AG08396 (cell line): ENCODE results near the gene RIMOC1.
"Not testable (repeated sequence)": the region's sequence is repeated elsewhere in the genome, so short reads cannot be mapped to it uniquely, and the experiment has no call there.

Experiments used
- DNase-seq: peaks from one replicate; pipeline ENCODE4 v3.0.0; 2012; ENCODE audit warnings: low spot score, mixed read lengths

The RIMOC1 gene

DNA sequence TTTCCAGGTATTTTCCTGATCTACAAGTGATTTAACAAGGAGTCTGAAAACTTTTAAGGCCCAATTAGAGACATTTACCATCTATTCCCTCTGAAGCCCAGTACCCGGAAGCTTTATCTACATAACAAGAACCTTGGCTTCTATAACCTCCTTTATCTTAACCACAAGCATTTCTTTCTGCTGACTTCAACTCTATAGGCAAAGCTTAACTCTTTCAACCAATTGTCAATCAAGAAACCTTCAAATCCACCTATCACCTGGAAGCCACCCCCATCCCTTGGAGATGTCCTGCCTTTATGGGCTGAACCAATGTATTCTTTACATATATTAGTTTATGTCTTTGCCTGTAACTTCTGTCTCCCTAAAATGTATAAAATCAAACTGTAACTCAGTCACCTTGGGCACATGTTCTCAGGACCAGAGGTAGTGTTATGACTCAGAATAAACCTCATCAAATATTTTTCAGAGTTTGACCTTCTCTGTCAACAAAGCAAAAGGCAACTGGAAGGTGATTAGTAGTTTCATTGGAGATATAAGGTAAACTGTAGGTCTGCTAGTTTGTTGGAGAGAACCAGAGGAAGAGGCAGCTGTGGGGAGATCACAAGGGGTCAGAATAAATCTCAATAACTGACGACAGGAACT is 13.0 kb upstream of the RIMOC1 start:
- no peak for DNase-seq

DNA sequence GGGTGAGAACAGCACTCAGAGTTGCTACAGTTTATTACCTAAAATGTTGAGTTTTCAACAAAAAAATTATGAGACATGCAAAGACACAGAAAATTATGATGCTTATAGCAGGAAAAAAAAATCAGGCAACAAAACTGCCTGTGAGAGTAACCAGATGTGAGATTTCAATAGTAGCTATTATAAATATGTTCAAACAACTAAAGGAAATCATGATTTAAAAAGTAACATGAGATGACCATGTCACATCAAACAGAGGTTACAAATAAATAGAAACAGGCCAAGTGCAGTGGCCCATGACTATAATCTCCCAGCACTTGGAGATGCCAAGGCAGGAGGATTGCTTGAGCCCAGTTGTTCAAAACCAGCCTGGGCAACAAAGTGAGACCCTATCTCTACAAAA is 12.1 kb upstream of the RIMOC1 start:
- DNase-seq, result no peak

DNA sequence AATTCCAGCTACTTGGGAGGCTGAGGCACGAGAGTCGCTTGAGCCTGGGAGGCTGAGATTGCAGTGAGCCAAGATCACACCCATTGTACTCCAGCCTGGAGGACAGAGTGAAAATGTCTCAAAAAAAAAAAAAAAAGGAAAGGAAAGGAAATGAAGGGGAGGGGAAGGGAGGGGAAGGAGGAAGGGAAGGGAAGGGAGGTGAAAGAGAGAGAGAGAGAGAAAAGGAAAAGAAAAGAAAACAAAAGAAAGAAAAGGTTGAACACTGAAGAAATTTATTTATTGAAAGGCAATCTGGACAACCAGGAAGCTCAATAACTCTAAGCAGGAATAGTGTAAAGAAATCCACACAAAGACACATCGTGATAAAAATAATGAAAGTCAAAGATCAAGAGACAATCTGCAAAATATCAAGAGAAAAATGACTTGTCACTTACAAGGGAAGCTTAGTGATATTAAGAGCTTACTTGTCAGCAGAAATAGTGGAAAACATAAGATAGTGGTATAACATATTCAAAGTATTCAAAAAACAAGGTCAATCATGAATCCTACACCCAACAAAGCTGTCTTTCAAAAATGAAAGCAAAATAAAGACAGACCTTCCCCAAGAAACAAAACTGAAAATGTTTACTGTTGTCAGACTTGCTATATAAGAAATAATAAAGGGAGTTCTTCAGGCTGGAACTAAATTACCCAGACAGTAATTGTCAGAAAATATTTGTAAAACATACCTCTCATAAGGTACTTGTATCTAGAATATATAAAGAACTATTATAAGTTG is 10.9 kb upstream of the RIMOC1 start:
- DNase-seq, result no peak

DNA sequence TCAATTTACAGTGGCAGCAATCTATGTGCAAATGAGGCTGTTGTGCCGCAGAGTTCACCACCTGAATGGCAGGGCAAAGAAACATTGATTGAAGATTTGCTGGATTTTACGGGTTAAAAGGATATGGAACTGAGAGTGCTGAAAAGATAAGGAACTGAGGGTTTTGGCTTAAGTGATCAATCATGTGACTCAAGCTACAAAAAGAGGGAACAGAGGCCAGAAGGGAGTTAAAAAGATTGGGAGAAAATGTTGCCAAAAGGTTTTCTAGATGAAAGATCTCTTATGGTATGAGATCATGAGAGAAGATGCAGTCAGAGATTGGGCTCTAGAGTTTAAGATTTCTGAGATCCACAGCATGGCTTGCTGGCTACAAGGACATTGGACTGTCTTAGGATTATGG is 7.9 kb upstream of the RIMOC1 start:
- DNase-seq, result no peak

DNA sequence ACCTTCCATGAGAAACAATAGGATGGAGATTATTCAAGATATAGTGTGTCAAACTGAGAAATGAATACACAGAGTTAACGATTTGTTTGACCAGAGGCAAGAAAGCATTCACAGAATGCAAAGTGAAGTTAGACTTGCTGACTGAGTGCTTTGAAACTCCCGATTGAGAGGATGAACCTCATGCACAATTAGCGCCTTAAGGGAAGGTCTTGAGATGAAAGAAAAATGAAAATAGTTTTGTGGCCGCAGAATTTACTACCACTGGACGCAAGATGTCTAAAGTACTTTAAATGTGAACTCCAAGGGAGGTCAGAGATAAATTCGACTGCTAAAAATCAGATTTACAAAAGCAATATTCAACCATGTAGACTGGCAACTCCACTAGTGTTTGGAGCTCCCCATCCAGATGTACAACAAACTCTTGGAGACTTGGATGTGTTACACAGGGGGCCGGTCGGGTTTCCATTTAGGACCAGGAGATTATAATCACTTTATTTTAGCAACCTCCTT is 707 bp upstream of the RIMOC1 start:
- no peak for DNase-seq

DNA sequence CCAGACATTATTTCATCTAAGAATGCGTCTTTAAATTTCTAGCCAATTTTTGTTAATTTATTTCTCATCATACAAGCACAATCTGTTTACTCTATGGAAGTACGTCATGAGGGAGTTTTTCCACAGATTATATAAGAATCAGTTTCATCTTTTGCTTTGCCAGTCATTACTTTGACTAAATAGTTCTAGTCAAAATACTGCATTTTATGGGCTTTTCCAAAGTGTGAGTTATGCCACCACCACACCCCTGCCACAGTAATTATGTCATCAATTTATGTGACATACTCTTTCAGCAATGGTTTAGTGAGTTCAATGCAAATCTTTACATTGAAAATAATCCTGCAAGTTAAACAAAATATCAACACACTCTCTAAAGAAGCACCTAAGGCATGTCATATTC is 2.0 kb downstream of the RIMOC1 start:
- DNase-seq, result no peak

DNA sequence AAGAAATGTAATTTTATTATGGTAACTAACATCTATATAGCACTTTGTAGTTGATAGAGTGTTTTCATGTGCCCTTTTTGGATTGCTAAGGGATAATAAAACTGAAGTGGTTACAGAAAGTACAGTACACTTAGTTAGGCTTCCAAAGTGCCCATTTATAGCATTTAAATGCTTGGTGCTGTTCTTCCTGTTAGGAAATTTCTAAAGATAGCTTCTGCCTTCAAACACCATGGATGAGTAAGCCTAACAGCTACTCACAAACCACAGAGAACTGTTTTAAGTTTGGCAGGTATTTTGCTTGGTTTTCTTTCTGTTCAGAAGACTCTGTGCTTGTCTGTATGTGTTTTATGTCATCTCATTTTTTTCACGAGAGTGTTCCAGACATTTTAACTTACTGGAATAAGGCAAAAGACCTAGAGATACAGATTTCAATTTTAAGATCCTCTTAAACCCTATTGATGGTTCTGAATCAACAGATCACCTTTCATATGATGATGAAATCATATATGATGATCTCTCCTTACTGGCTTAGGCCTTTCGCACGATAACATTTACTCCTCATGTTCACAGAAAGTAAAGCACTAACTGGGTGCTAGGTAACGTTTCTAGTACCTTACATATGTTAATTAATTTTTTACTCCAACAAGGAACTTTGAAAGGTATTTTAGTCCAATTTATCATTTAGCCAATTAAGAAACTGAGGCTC is 4.4 kb downstream of the RIMOC1 start:
- DNase-seq, result peak; percentile 43

DNA sequence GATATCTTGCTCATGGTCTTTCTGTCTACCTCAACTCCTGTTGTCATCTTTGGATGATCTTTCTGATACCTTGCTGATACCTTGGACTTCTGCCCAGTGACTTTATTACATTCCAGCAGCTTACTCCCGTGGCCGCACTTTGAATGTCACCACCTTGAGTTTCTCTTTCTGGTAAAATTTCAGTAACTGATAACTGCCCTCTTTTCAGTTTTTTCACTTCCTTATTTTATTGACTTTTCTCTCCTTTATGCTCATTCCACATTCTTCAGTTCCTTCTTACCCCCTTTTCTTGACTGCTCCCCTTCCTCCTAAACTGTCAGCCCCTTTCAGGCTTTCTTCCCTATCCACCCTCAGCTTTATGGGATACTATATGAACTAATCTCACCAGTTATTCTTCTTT is 14.0 kb downstream of the RIMOC1 start:
- DNase-seq, result no peak

DNA sequence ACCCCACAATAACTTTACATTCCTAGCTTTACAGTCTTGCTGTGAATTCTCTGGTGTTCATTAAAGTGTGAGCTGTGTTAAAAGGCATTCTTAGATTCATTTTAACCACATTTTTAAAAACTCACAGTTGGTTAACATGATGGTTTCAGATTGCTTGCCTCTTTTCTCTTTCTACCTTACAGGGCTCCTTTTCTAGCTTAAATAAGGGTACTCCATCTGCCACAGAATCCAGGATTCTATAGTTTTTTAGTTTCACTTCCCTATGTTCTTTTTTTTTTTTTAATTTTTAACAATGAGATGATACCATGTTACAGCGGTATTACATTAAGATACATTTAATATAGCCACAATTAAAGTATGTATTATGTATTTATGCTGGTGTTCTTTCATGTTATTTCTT is 17.0 kb downstream of the RIMOC1 start:
- no peak for DNase-seq

DNA sequence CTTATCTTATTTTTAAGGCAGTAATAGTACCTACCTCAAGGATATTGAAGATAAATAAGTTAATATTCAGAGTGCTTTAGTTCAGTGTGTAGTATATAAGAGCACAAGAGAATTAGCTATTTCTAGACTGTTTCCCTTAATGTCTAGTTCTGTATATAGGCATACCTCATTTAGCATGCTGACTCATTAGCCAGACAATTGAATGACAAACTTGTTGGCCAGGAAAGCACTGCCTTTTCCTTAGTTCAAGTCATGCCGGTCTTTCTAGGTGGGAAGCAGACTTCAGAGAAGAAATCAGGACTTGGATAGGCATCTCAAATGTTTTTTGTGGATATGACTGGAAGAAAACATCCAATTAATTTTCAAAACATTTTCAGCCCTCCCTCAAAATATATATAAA is 17.7 kb downstream of the RIMOC1 start:
- DNase-seq, result no peak

DNA sequence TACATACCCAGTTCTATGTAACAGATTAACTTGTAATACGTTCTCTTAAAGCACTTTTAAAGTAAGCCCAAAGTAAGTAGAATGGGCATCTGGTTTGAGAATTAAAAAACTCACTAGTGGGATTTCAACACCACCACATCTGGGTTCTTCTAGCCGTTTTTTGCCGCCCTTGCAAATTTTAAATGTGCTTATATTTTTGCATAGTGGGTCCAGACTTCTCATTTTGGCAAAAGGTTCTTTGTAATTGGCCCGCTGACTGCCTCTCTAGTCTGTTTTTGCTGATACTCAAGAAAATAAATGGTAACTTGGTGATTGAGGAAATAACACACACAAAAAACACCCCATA is 20.4 kb downstream of the RIMOC1 start:
- no peak for DNase-seq

DNA sequence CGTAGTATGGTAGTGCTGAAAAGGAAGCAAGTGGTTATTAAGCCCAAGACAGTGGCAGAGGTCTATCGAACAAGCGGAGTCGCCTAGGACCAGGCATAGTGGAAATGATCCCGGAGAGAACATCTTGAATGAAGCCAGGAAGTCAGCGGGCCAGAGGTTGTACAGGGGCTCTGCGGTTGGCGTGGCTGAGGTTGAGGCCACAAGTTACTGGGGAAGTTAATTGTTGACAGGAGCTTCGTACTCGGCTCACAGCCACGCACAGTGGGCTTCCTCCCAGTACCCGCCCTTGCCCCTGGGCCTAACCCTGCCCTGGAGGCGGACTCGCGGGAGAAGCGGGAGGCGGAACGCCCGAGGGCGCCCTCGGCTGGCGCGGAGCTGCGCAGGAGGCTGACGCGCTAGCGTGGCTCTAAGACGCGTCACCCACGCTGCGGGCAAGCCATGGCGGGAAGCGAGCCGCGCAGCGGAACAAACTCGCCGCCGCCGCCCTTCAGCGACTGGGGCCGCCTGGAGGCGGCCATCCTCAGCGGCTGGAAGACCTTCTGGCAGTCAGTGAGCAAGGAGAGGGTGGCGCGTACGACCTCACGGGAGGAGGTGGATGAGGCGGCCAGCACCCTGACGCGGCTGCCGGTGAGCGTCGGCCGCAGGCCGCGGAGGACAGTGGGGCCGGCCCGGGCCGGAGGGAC is 20.9 kb downstream of the RIMOC1 start, which contains the start of gene FBXO4:
FBXO4 (plus strand) TSS at position 410 of the 683 bp plus-strand sequence; CDS start at position 439, 29 bp downstream.
- peak; percentile 88 for DNase-seq

DNA sequence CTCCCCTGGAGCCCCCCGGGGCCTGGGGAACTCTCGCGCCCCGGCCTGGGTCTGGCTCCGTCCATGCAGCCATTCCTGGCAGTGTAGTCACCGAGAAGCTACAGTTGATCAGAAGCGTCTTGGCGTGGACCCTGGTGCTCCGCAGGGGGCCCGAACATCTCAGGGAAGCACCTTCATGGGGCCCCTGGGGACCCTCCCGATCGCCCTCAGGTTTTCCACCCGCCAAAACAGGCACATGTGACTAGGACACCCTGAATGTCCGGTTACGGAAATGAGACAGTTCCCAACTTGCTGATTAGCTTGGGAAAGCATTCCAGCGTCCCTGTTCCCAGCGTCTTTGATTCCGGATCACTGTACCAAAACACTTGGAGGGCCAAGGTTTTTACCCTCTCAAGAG is 21.4 kb downstream of the RIMOC1 start:
- DNase-seq, result peak; percentile 15

DNA sequence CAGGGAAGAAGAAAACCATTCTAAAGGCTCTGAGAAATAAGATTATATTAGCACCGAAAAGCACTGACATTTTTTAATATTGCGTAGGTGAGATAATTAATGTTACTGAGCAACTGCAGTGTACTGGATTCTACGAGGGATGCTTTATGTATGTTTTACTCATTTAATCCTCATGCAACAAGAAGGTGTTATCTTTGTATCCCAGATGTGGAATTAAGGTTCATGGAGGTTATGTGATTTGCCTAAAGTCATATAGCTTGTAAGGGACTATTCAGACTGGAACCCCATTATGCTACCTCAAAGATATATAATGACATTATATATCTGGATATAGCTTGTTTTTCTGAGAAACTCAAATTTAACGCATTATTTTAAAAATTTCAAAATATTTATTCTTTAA is 23.5 kb downstream of the RIMOC1 start:
- no peak for DNase-seq

DNA sequence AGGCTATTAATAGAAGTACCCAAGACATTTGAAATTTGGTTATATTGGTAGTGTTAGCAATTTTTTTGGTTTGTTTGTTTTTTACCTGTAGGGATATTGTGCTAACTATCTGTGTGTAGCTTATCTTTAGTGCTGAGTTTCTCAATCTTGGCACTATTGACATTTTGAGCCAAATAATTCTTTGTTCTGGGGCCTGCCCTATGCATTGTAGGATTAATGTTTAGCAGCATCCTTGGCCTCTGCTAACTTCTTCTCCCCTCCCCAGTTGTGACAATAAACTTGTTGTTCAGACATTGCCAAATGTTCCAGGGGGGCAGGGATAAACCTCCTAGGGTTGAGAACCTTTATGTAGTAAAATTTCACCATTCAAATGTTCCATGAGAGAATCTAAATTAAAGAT is 24.9 kb downstream of the RIMOC1 start:
- DNase-seq, result no peak

DNA sequence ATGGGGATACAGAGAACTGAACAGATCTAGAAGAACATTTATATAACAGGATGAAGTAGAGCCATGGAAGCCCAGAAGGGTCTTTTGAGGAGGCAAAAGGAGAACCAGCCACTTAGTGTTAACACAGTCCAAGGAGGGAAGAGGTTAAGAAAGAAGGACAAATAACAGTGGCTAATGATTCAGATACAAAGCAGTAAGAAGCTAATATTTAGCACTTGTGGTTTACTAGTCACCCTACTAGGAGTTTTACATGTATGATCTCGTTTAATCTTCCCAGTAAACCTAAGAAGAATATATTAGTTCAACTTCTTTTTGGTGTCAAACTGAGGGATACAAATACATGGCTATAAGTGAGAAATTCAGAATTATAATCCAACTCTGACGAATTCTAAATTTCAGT is 28.6 kb downstream of the RIMOC1 start:
- DNase-seq, result no peak

DNA sequence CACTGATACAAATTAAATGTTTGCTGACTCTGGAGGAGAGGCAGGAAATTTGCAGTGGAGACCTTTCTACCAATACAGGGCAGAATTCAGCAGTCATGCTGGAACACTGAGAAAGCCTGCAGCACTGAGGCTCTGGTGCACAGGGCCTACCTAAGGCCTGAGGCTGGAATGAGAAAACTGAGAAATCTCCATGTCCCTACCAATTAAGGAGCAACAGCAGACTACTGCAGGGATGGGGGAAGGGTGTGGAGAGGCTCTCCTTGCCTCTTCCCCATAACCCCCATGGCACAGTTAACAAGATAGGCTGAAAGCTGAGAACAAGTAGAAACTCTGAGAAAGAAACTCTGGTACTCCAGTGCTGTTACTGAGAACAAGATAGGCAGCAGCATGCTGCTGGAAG is 31.4 kb downstream of the RIMOC1 start:
- DNase-seq, result no peak

DNA sequence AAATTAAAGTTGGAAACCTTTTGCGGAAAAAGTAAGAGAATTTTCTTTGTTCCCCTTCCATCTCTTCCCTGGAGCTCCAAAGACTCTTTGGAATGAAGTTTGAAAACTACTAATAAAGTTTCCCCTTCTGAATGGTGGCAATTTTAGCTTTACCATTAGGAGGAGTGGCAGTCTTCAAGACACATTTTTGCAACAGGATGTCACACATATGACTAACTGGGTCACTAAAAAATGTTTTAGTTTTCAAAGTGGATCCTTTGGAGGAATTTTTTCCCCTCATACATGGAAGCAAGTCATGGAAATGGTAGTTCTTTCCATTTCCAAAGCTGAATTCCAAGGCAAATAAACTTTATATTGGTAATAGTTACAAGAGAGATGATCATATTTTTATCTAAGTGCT is 36.5 kb downstream of the RIMOC1 start:
- no peak for DNase-seq

DNA sequence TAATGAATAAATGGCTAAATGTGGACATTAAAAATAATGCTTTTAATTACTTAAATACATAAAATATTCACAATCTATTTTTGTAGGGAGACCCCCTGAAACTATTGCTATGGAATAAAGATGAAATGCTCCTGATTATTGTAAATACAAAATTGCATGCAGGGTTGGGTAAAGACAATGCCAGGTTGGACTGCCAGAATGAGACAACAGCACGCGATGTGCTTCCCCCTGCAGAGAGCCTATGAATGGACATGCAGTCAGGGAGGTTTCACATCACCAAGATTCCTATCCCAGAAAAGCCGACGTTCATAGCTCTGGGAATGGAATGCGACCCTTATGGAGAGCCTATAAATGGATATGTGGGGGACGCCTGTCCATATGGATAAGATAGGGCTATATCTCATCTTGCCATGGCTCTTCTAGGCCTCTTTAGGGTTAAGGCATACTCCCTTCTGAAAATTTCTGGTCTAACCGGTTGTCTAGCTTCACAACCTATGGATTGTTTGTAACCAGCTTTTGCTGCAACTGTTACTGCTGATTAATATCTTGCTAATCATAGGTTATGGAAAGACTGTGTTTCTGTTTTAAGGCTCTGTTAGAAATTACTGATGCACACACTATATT is 41.3 kb downstream of the RIMOC1 start:
- DNase-seq, result not testable (repeated sequence)

DNA sequence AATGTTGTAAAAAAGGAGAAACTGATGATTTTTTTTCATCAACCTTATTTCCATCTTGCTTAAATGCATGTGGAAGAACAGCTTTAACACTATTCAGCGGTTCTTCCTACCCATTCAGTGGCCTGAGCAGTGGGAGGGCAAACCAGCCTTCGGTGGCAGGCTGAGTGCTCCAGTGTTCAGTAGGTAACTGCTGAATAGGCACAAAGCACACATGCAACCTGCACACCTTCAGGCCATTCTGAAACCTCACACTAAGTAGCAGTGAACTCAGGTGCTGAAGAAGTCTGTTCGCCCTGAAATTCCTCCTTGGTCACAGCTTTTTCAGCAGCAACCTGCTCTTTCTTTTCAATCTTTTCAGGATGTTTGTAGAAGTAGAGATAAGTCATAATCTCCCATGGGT is 47.1 kb downstream of the RIMOC1 start:
- no peak for DNase-seq
